Cardiac muscle cell (in vitro differentiated cells and primary cell): ENCODE measurements around the gene DQX1. TPM values are rescaled to one million over a fixed set of nuclear protein-coding genes. Genes with fewer than 3 reads are reported as not detected.

Experiments
- DNase-seq, 2 donors: peaks; one replicate each; pipeline versions ENCODE4 v3.0.0 to v3.0.0-alpha.2; 2010 to 2017; ENCODE audit warnings: low read depth in 1 of 2, low spot score in 1 of 2
- H3K27ac ChIP-seq: fragments of 200-600 bp; sonication (generic); 2 replicates; pipeline ENCODE4 v1.5.1; 2016
- H3K27me3 ChIP-seq: fragments of 200-600 bp; sonication (generic); 2 replicates; pipeline ENCODE4 v1.6.0; 2016; ENCODE audit warnings: control low read depth
- H3K36me3 ChIP-seq: fragments of 200-600 bp; sonication (generic); 2 replicates; pipeline ENCODE4 v1.5.1; 2016; ENCODE audit warnings: control low read depth
- H3K4me1 ChIP-seq: fragments of 200-600 bp; sonication (generic); 2 replicates; pipeline ENCODE4 v1.8.1; 2017; ENCODE audit warnings: low read depth, mild to moderate bottlenecking, mixed run types
- H3K4me3 ChIP-seq: fragments of 200-600 bp; sonication (generic); 2 replicates; pipeline ENCODE4 v1.5.1; 2016; ENCODE audit warnings: mild to moderate bottlenecking
- H3K9me3 ChIP-seq: fragments of 200-600 bp; sonication (generic); 2 replicates; pipeline ENCODE4 v1.5.1; 2017; ENCODE audit warnings: low read depth, mild to moderate bottlenecking, control low read depth
- CTCF ChIP-seq: IDR thresholded peaks from 2 replicates; pipeline ENCODE4 v1.5.1; 2012; ENCODE audit warnings: low read depth, mild to moderate bottlenecking, low read length
- polyA plus RNA-seq: library from polyadenylated mRNA; unstranded; fragments of >200 nt; fragmentation: Nextera tagmentation; extraction: Ambion mirVana; gene quantifications from 2 replicates; pipeline ENCODE4 v1.2.1, GENCODE V29; 2016
- total RNA-seq: library from RNA; depleted of rRNA; stranded (reverse); fragments of >200 nt; gene quantifications from 2 replicates; pipeline ENCODE4 v1.2.3, GENCODE V29; 2016

Gene DQX1
- total and polyA plus RNA-seq, 2 experiments from 2014 or later, result 0.67 to 0.98 TPM

- Histone ChIP-seq H3K36me3 (no peaks in the 10 kb centered on the region), H3K27ac (no peak overlapping the region), H3K9me3 (no peaks in the 10 kb centered on the region), H3K27me3 (peaks cover 30% of the 10 kb centered on the region), H3K4me1 (peaks cover 8% of the 10 kb centered on the region), H3K4me3 (no peak overlapping the region)
- TF ChIP-seq CTCF, result no peak
- DNase-seq, result no peak
These were observed 30.9 kb upstream of the DQX1 start for GRCh38 chr2:74556831-74557370.

DNA sequence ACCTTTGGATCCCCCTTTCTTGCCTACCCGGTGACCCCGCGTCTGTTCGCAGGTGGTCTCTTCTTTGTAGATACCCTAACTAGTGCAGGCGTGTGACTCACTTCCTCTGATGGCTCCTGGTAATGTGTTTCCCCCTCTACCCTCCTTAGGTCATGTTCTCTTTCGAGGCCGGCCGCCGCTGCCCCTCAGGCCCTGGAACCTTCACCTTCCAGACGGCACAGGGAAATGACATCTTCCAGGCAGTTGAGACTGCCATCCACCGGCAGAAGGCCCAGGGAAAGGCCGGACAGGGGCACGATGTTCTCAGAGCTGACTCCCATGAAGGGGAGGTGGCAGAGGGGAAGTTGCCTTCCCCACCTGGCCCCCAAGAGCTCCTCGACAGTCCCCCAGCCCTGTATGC, 30.1 kb upstream of the DQX1 start:
- Histone ChIP-seq H3K27ac (no peak overlapping the region), H3K36me3 (no peaks in the 10 kb centered on the region), H3K9me3 (no peaks in the 10 kb centered on the region), H3K27me3 (peaks cover 22% of the 10 kb centered on the region), H3K4me3 (no peak overlapping the region), H3K4me1 (peaks cover 8% of the 10 kb centered on the region)
- TF ChIP-seq CTCF, result no peak
- no peak for DNase-seq

- Histone ChIP-seq H3K27me3 (peaks cover 21% of the 10 kb centered on the region), H3K36me3 (no peaks in the 10 kb centered on the region), H3K9me3 (no peaks in the 10 kb centered on the region), H3K4me3 (peak overlapping the region; percentile 53), H3K4me1 (peaks cover 8% of the 10 kb centered on the region), H3K27ac (no peak overlapping the region)
- no peak for DNase-seq
- TF ChIP-seq CTCF, result no peak
These were observed 29.6 kb upstream of the DQX1 start for GRCh38 chr2:74555610-74556103.

GRCh38 chr2:74554820-74555531, 28.9 kb upstream of the DQX1 start:
- DNase-seq, result peak; percentile 50 to 74
- Histone ChIP-seq H3K4me3 (peak overlapping the region; percentile 53), H3K9me3 (no peaks in the 10 kb centered on the region), H3K36me3 (no peaks in the 10 kb centered on the region), H3K27me3 (peaks cover 21% of the 10 kb centered on the region), H3K27ac (no peak overlapping the region), H3K4me1 (peaks cover 8% of the 10 kb centered on the region)
- TF ChIP-seq CTCF, result no peak

DNA sequence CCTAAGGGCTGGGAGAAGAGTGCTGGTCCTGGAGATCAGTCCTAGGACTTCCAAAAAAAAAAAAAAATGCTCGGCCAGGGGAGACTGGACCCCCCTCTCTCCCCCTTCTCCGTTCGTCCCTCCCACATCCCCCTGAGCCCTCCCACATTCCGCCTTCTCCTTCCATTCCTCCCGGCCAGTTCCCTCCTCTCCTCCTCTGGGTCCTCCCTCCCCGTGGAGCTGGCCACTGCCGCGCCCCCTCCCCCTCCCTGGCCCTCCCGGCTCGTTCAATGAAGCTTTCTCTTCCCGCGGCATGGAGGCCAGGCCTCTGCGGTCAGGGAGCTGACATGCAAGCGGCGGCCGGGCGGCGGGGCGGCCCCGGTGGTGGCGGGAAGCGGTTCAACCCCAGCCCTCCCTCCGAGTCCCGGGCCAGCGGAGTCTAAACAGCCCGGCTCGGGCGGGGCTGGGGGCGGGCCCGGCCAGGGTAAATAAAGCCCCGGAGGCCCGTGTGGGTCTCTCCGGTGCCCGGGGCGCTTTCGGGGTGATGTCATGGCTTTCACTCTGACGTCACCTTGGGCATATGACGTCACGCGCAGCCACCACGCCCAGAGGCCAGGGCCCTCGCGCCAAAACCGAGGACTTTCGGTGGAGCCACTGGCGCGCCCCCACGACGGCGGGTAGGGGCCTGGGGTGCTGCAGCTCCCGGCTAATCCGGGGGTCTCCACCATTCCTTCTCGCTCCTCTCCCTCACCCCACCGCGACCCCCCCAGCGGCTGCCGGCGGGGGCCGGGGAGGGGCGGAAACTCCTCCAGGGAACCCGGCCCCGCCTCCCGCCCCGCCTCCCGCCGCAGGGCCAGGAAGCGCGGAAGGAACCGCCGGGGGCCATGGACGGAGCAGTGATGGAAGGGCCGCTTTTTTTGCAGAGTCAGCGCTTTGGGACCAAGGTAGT, 28.1 kb upstream of the DQX1 start, which contains the start of the genes DOK1 and LOXL3:
Gene DOK1, plus strand, starts transcription at position 829 of the 928 bp plus-strand sequence. Its CDS starts 35 bp downstream, at position 864.
Gene LOXL3, minus strand, starts transcription at position 51 of the 928 bp plus-strand sequence. CDS start 1,308 bp downstream, outside the sequence.
- DNase-seq, result peak; percentile 92 to 98
- peaks cover 25% of the 10 kb centered on the region for H3K27me3 ChIP-seq
- no peak for TF ChIP-seq CTCF
- H3K4me3 ChIP-seq, result peak within 1 kb of the TSS; percentile 53
- H3K9me3 ChIP-seq, result no peaks in the 10 kb centered on the region
- peak within 1 kb of the TSS; percentile 52 for H3K27ac ChIP-seq
- peaks cover 8% of the 10 kb centered on the region for H3K4me1 ChIP-seq
- H3K36me3 ChIP-seq, result no peaks in the 10 kb centered on the region
